ENCODE data around the gene TBC1D1.

DNA sequence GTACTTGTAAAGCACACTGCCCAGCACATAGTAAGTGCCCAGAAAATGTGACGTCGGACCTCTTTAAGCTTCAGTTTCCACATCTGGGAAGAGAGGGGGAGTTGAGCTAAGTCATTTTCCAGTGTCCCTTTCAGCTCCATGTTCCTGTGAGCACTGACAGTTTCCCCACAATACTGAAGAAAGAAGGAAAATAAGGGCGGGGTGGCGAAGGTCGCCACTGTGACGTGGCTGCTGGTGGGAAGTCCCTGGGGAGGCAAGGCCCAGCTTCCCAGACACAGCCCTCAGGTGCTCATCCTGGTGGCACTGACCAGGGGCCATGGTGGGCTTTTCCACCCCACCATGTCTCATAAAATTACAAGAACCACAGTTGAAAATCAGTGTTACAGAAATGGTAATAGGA is 191.1 kb downstream of the TBC1D1 start:
- TF ChIP-seq, protein P1, sequence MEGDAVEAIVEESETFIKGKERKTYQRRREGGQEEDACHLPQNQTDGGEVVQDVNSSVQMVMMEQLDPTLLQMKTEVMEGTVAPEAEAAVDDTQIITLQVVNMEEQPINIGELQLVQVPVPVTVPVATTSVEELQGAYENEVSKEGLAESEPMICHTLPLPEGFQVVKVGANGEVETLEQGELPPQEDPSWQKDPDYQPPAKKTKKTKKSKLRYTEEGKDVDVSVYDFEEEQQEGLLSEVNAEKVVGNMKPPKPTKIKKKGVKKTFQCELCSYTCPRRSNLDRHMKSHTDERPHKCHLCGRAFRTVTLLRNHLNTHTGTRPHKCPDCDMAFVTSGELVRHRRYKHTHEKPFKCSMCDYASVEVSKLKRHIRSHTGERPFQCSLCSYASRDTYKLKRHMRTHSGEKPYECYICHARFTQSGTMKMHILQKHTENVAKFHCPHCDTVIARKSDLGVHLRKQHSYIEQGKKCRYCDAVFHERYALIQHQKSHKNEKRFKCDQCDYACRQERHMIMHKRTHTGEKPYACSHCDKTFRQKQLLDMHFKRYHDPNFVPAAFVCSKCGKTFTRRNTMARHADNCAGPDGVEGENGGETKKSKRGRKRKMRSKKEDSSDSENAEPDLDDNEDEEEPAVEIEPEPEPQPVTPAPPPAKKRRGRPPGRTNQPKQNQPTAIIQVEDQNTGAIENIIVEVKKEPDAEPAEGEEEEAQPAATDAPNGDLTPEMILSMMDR (conservative IDR thresholded peaks at IDR 0.05), result no peak
- TF ChIP-seq ZFX (IDR thresholded peaks at IDR 0.05), result no peak
